Measurements from ENCODE around the gene PCDHGC4. TPM values are rescaled to one million over a fixed set of nuclear protein-coding genes. Genes with fewer than 3 reads are reported as not detected.

Gene PCDHGC4
- total RNA-seq, 2 donors from 2014 or later: 0.35 to 0.64 TPM

DNA sequence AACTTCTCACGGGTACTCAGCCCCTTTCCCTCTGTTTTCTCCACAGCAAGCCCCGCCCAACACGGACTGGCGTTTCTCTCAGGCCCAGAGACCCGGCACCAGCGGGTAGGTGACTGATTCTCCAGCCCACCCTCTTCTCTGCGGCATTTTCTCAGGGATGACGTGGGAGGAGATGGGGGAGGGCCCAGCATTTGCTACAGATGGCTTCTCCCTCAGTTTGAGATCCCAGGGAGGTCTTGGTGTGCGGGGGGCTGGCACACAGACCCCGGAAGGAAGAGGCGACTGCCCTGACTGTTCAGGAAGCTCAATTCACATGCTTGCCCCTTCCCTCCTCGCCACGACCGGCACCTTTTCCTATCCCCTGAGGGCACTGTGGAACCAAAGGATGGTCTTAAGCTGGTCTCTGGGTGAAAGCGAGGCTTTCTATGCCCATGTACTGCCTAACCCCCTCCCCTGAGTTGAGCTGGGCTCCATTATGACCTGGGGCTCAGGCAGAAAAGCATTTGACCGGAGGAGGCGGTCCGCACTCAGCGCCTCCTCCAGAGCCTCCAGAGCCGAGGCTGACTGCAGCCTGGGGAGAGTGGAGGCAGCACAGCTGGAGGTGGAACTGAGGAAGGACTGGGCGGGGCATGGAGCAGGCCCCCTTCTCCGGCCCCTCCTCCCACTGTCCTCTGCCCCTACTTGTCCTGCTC lies 10.1 kb downstream of the PCDHGC4 start:
- H3K9ac ChIP-seq (ENCODE audit: low read depth in 2 of 2, low read length in 2 of 2): no peak overlapping the region
- no peak for DNase-seq
- intact Hi-C loops (cut with DNase I): no loop called here
- H3K9me3 ChIP-seq: no peaks in the 10 kb centered on the region
- H3K4me1 ChIP-seq: no peaks in the 10 kb centered on the region
- H3K27ac ChIP-seq: no peak overlapping the region
- TF ChIP-seq, protein P1, sequence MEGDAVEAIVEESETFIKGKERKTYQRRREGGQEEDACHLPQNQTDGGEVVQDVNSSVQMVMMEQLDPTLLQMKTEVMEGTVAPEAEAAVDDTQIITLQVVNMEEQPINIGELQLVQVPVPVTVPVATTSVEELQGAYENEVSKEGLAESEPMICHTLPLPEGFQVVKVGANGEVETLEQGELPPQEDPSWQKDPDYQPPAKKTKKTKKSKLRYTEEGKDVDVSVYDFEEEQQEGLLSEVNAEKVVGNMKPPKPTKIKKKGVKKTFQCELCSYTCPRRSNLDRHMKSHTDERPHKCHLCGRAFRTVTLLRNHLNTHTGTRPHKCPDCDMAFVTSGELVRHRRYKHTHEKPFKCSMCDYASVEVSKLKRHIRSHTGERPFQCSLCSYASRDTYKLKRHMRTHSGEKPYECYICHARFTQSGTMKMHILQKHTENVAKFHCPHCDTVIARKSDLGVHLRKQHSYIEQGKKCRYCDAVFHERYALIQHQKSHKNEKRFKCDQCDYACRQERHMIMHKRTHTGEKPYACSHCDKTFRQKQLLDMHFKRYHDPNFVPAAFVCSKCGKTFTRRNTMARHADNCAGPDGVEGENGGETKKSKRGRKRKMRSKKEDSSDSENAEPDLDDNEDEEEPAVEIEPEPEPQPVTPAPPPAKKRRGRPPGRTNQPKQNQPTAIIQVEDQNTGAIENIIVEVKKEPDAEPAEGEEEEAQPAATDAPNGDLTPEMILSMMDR (IDR thresholded peaks at IDR 0.05): no peak
- H3K36me3 ChIP-seq: no peaks in the 10 kb centered on the region
- H3K4me3 ChIP-seq: no peak overlapping the region
- peaks cover 11% of the 10 kb centered on the region for H3K27me3 ChIP-seq

DNA sequence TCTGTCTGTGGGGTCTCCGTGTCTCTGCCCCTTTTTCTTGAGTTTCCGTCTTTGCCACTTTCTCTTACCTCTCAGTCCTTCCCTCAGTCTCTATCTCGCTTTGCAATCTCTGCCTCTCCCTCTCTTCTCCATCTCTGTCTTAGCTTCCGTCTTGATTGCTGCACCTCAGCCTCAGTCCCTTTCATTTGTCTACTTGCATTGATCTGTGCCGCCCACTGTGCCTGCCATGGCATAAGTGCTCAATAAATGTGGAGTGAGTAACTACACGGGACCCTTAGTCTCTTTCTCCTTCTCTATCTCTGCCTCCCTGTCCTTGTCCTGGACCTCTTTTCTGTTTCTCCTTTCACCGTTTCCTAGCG lies 10.6 kb downstream of the PCDHGC4 start:
- DNase-seq: no peak
- TF ChIP-seq, protein P1 (IDR thresholded peaks at IDR 0.05): no peak
- no peaks in the 10 kb centered on the region for H3K36me3 ChIP-seq
- intact Hi-C loops (cut with DNase I): no loop called here
- H3K27ac ChIP-seq: no peak overlapping the region
- no peaks in the 10 kb centered on the region for H3K4me1 ChIP-seq
- H3K4me3 ChIP-seq: no peak overlapping the region
- H3K9ac ChIP-seq (ENCODE audit: low read depth in 2 of 2, low read length in 2 of 2): no peak overlapping the region
- H3K9me3 ChIP-seq: no peaks in the 10 kb centered on the region
- peaks cover 11% of the 10 kb centered on the region for H3K27me3 ChIP-seq

GRCh38 chr5:141496038-141496437 lies 11.2 kb downstream of the PCDHGC4 start:
- Histone ChIP-seq H3K27me3 (peaks cover 11% of the 10 kb centered on the region), H3K27ac (no peak overlapping the region), H3K4me3 (no peak overlapping the region), H3K9ac (ENCODE audit: low read depth in 2 of 2, low read length in 2 of 2) (no peak overlapping the region), H3K9me3 (no peaks in the 10 kb centered on the region), H3K4me1 (no peaks in the 10 kb centered on the region), H3K36me3 (no peaks in the 10 kb centered on the region)
- intact Hi-C loops (cut with DNase I): no loop called here
- TF ChIP-seq, protein P1 (IDR thresholded peaks at IDR 0.05): no peak
- no peak for DNase-seq

- TF ChIP-seq, protein P1 (IDR thresholded peaks at IDR 0.05): no peak
- no peaks in the 10 kb centered on the region for H3K36me3 ChIP-seq
- H3K9me3 ChIP-seq: no peaks in the 10 kb centered on the region
- intact Hi-C loops (cut with DNase I): no loop called here
- H3K4me1 ChIP-seq: no peaks in the 10 kb centered on the region
- no peak overlapping the region for H3K4me3 ChIP-seq
- DNase-seq: no peak
- no peak overlapping the region for H3K27ac ChIP-seq
- no peak overlapping the region for H3K9ac ChIP-seq (ENCODE audit: low read depth in 2 of 2, low read length in 2 of 2)
- H3K27me3 ChIP-seq: no peaks in the 10 kb centered on the region
Observed at GRCh38 chr5:141501761-141502160, 16.9 kb downstream of the PCDHGC4 start.

GRCh38 chr5:141503681-141504080 lies 18.9 kb downstream of the PCDHGC4 start:
- H3K9ac ChIP-seq (ENCODE audit: low read depth in 2 of 2, low read length in 2 of 2): no peak overlapping the region
- H3K27ac ChIP-seq: no peak overlapping the region
- intact Hi-C loops (cut with DNase I): no loop called here
- H3K4me1 ChIP-seq: no peaks in the 10 kb centered on the region
- DNase-seq: no peak
- TF ChIP-seq, protein P1 (IDR thresholded peaks at IDR 0.05): no peak
- H3K9me3 ChIP-seq: no peaks in the 10 kb centered on the region
- no peak overlapping the region for H3K4me3 ChIP-seq
- no peaks in the 10 kb centered on the region for H3K27me3 ChIP-seq
- no peaks in the 10 kb centered on the region for H3K36me3 ChIP-seq

Measured in colonic mucosa (tissue), 4 donors.